ENCODE measurements around the gene DYNC1I1. TPM values are rescaled to one million over a fixed set of nuclear protein-coding genes. Genes with fewer than 3 reads are reported as not detected.

Gene DYNC1I1
- total RNA-seq, 1 experiment from 2014 or later = 3.6 TPM

- BruUV-seq (replicated peaks) = no TSS peak
- Histone ChIP-seq H3K4me3 (ENCODE audit: low read depth, low read length, poor library complexity, severe bottlenecking) (no peak overlapping the region), H3K27me3 (replicated peaks; ENCODE audit: insufficient read depth, low read depth, low read length, poor library complexity) (no peaks in the 10 kb centered on the region), H3K27ac (ENCODE audit: low read depth, low read length, poor library complexity, severe bottlenecking) (no peak overlapping the region), H3K36me3 (ENCODE audit: insufficient read depth, low read length, poor library complexity, severe bottlenecking) (no peaks in the 10 kb centered on the region), H3K9me3 (ENCODE audit: low read depth, low read length, poor library complexity, severe bottlenecking) (no peaks in the 10 kb centered on the region), H3K4me1 (ENCODE audit: insufficient read depth, low read length, poor library complexity, severe bottlenecking) (peaks cover 38% of the 10 kb centered on the region)
- DNase-seq (ENCODE audit: low spot score) = no peak
- TF ChIP-seq EZH2 (IDR thresholded peaks at IDR 0.05; ENCODE audit: borderline replicate concordance, low read depth, low read length, poor library complexity, severe bottlenecking) (no peak), CTCF (conservative IDR thresholded peaks at IDR 0.05; ENCODE audit: low read depth, low read length) (no peak)
- POLR2A ChIA-PET (ENCODE audit: low non-redundant PET) = no interaction called here
- CTCF ChIA-PET = no interaction called here
- intact Hi-C loops (cut with micrococcal nuclease; ENCODE audit: unreplicated experiment) = no loop called here
Observed at GRCh38 chr7:95901006-95901405, 128.7 kb downstream of the DYNC1I1 start.

- ChIA-PET POLR2A (ENCODE audit: low non-redundant PET) (no interaction called here), CTCF (no interaction called here)
- TF ChIP-seq EZH2 (IDR thresholded peaks at IDR 0.05; ENCODE audit: borderline replicate concordance, low read depth, low read length, poor library complexity, severe bottlenecking) (no peak), CTCF (conservative IDR thresholded peaks at IDR 0.05; ENCODE audit: low read depth, low read length) (no peak)
- BruUV-seq (replicated peaks) = no TSS peak
- Histone ChIP-seq H3K4me3 (ENCODE audit: low read depth, low read length, poor library complexity, severe bottlenecking) (no peak overlapping the region), H3K27ac (ENCODE audit: low read depth, low read length, poor library complexity, severe bottlenecking) (no peak overlapping the region), H3K9me3 (ENCODE audit: low read depth, low read length, poor library complexity, severe bottlenecking) (no peaks in the 10 kb centered on the region), H3K4me1 (ENCODE audit: insufficient read depth, low read length, poor library complexity, severe bottlenecking) (peaks cover 42% of the 10 kb centered on the region), H3K36me3 (ENCODE audit: insufficient read depth, low read length, poor library complexity, severe bottlenecking) (no peaks in the 10 kb centered on the region), H3K27me3 (replicated peaks; ENCODE audit: insufficient read depth, low read depth, low read length, poor library complexity) (no peaks in the 10 kb centered on the region)
- intact Hi-C loops (cut with micrococcal nuclease; ENCODE audit: unreplicated experiment) = no loop called here
- no peak for DNase-seq (ENCODE audit: low spot score)
Observed at GRCh38 chr7:95904099-95904498, 131.7 kb downstream of the DYNC1I1 start.

GRCh38 chr7:95905167-95905566 is 132.8 kb downstream of the DYNC1I1 start:
- Histone ChIP-seq H3K27me3 (replicated peaks; ENCODE audit: insufficient read depth, low read depth, low read length, poor library complexity) (no peaks in the 10 kb centered on the region), H3K36me3 (ENCODE audit: insufficient read depth, low read length, poor library complexity, severe bottlenecking) (no peaks in the 10 kb centered on the region), H3K4me1 (ENCODE audit: insufficient read depth, low read length, poor library complexity, severe bottlenecking) (peaks cover 31% of the 10 kb centered on the region), H3K4me3 (ENCODE audit: low read depth, low read length, poor library complexity, severe bottlenecking) (no peak overlapping the region), H3K27ac (ENCODE audit: low read depth, low read length, poor library complexity, severe bottlenecking) (no peak overlapping the region), H3K9me3 (ENCODE audit: low read depth, low read length, poor library complexity, severe bottlenecking) (no peaks in the 10 kb centered on the region)
- POLR2A ChIA-PET (ENCODE audit: low non-redundant PET) = no interaction called here
- CTCF ChIA-PET = no interaction called here
- no TSS peak for BruUV-seq (replicated peaks)
- intact Hi-C loops (cut with micrococcal nuclease; ENCODE audit: unreplicated experiment) = no loop called here
- TF ChIP-seq CTCF (conservative IDR thresholded peaks at IDR 0.05; ENCODE audit: low read depth, low read length) (no peak), EZH2 (IDR thresholded peaks at IDR 0.05; ENCODE audit: borderline replicate concordance, low read depth, low read length, poor library complexity, severe bottlenecking) (no peak)
- DNase-seq (ENCODE audit: low spot score) = no peak

Data from A673 (cell line).